Kidney (tissue), 14 donors: ENCODE measurements around the gene LGALS8. TPM values are rescaled to one million over a fixed set of nuclear protein-coding genes. Genes with fewer than 3 reads are reported as not detected.
A peak's percentile ranks its signal among the peaks of the same experiment; 100 is the strongest.

ENCODE experiments used
- DNase-seq, 5 donors: peaks; one replicate each; pipeline ENCODE4 v3.0.0-alpha.2; 2013 to 2020
- FAIRE-seq: peaks from 2 replicates; lab custom pipeline; 2012; peaks lifted over from hg19 to GRCh38; lab: Jason Lieb, UNC
- H3K27ac ChIP-seq, 2 donors: one replicate each; pipeline ENCODE4 v1.7.0; 2013; ENCODE audit warnings: low read depth in 2 of 2, low read length in 2 of 2, inconsistent platforms in 1 of 2
- H3K27me3 ChIP-seq: one replicate; pipeline ENCODE4 v1.7.1; 2013; ENCODE audit warnings: low read length, inconsistent platforms; ENCODE audit not compliant: control insufficient read depth, insufficient read depth
- H3K36me3 ChIP-seq, 3 donors: one replicate each; pipeline versions ENCODE4 v1.7.0 to v1.7.1; 2013; ENCODE audit warnings: low read length in 3 of 3, control low read depth in 1 of 3, inconsistent platforms in 1 of 3; ENCODE audit not compliant: insufficient read depth in 3 of 3, control insufficient read depth in 2 of 3
- H3K4me1 ChIP-seq, 3 donors: one replicate each; pipeline versions ENCODE4 v1.7.0 to v1.7.1; 2013; ENCODE audit warnings: low read length in 3 of 3, inconsistent platforms in 1 of 3, low read depth in 1 of 3; ENCODE audit not compliant: control insufficient read depth in 2 of 3, insufficient read depth in 2 of 3
- H3K4me3 ChIP-seq, 3 donors: one replicate each; pipeline versions ENCODE4 v1.7.0 to v1.8.1; 2013; ENCODE audit warnings: low read length in 3 of 3, control low read depth in 1 of 3, inconsistent platforms in 1 of 3
- H3K9ac ChIP-seq, 3 donors: one replicate each; pipeline versions ENCODE4 v1.7.0 to v1.7.1; 2013; ENCODE audit warnings: low read length in 3 of 3, control low read depth in 1 of 3, inconsistent platforms in 1 of 3
- H3K9me3 ChIP-seq, 3 donors: one replicate each; pipeline versions ENCODE4 v1.7.0 to v1.7.1; 2013; ENCODE audit warnings: low read length in 3 of 3, control low read depth in 1 of 3, inconsistent platforms in 1 of 3; ENCODE audit not compliant: control insufficient read depth in 2 of 3, insufficient read depth in 1 of 3
- CTCF ChIP-seq: IDR thresholded peaks from 3 replicates; pipeline ENCODE4 v1.5.1; 2012; ENCODE audit warnings: mild to moderate bottlenecking, moderate library complexity, borderline replicate concordance; ENCODE audit not compliant: insufficient read depth; ENCODE audit errors: extremely low read depth
- intact Hi-C: fragments of 100-400 bp; cut with DNase I; formaldehyde crosslinking; loops from one replicate; pipeline ENCODE4 v1.11.1; 2022
- polyA plus RNA-seq: library from polyadenylated mRNA; stranded (reverse); fragments of 350-450 nt; fragmentation: Illumina TruSeq; extraction: RNeasy Lipid Tissue Mini Kit (QIAGEN cat#74804); gene quantifications from one replicate; pipeline ENCODE4 v1.2.3, GENCODE V29; 2014; ENCODE audit warnings: low read depth, low replicate concordance; ENCODE audit not compliant: insufficient read depth
- total RNA-seq: library from RNA; stranded (reverse); fragmentation: NEBNext Ultra II Directional; extraction: Animal tissue kit (Norgen Biotek cat#: 25700); gene quantifications from one replicate; pipeline ENCODE4 v1.2.1, GENCODE V29; 2021
- donor health status: control.
- donor health status: control.
- donor health status: control.
- donor health status: control.
- donor health status: control.
- donor health status: DM: yes; HTN: yes; CAD: no.
- donor health status: Normal renal cell carcinoma (clear cell type).

LGALS8 gene
- total and polyA plus RNA-seq, 2 donors from 2014 or later: 17.6 to 53.3 TPM

- H3K9me3 ChIP-seq: no peaks in the 10 kb centered on the region
- no peaks in the 10 kb centered on the region for H3K36me3 ChIP-seq
- H3K4me3 ChIP-seq: no peak overlapping the region
- H3K9ac ChIP-seq: no peak overlapping the region
- H3K27ac ChIP-seq: no peak overlapping the region
- DNase-seq (peak in 3 of 5 donors; percentile 21 to 65 (median 24)), FAIRE-seq (no peak)
- no peaks in the 10 kb centered on the region for H3K27me3 ChIP-seq
- TF ChIP-seq CTCF: no peak
- intact Hi-C loops: no loop called here
- peaks cover 0 to 2% (median 0%) of the 10 kb centered on the region in 3 donors for H3K4me1 ChIP-seq
These were observed 8.3 kb upstream of the LGALS8 start for GRCh38 chr1:236515443-236515958.

- Histone ChIP-seq H3K36me3 (no peaks in the 10 kb centered on the region), H3K4me1 (peaks cover 0 to 2% (median 0%) of the 10 kb centered on the region in 3 donors), H3K9ac (no peak overlapping the region), H3K9me3 (no peaks in the 10 kb centered on the region), H3K4me3 (no peak overlapping the region), H3K27me3 (no peaks in the 10 kb centered on the region), H3K27ac (no peak overlapping the region)
- FAIRE-seq (no peak), DNase-seq (peak in 3 of 5 donors; percentile 21 to 89 (median 62))
- no peak for TF ChIP-seq CTCF
- intact Hi-C loops: no loop called here
These were observed 6.7 kb upstream of the LGALS8 start for GRCh38 chr1:236516929-236517704.

- Histone ChIP-seq H3K4me1 (peaks cover 0 to 4% (median 4%) of the 10 kb centered on the region in 3 donors), H3K9me3 (no peaks in the 10 kb centered on the region), H3K27me3 (no peaks in the 10 kb centered on the region), H3K27ac (no peak overlapping the region), H3K9ac (no peak overlapping the region), H3K36me3 (no peaks in the 10 kb centered on the region), H3K4me3 (no peak overlapping the region)
- peak in 1 of 5 donors; percentile 0 for DNase-seq
- FAIRE-seq: no peak
- intact Hi-C loops: no loop called here
- TF ChIP-seq CTCF: no peak
These were observed 5.5 kb upstream of the LGALS8 start for GRCh38 chr1:236518322-236518721.
